Esophagus muscularis mucosa (tissue), 3 donors: ENCODE results near the gene KRTAP12-1.

Source experiments
- CTCF ChIP-seq, 3 experiments: fragments of 200-600 bp in 2 of 3; fragments of 450-650 bp in 1 of 3; sonication (generic) in 2 of 3; IDR thresholded peaks; one replicate each; pipeline ENCODE4 v1.5.1; 2017 to 2019; ENCODE audit warnings: antibody characterized with exemption in 3 of 3, mild to moderate bottlenecking in 2 of 3, moderate library complexity in 1 of 3
- POLR2A ChIP-seq: fragments of 450-650 bp; IDR thresholded peaks from one replicate; pipeline ENCODE4 v1.6.1; 2017; ENCODE audit warnings: antibody characterized with exemption, moderate library complexity, mild to moderate bottlenecking, low read depth

GRCh38 chr21:44644878-44645277 lies 37.1 kb downstream of the KRTAP12-1 start:
- TF ChIP-seq CTCF (IDR thresholded peaks at IDR 0.05) (no peak), POLR2A (no peak)
